Mesenteric fat pad (tissue), 1 donor: ENCODE results near the gene SUGP1. TPM values are rescaled to one million over a fixed set of nuclear protein-coding genes. Genes with fewer than 3 reads are reported as not detected.
"Not testable (repeated sequence)": the region's sequence is repeated elsewhere in the genome, so short reads cannot be mapped to it uniquely, and the experiment has no call there.

Experiments used
- DNase-seq: peaks from one replicate; pipeline ENCODE4 v3.0.0-alpha.2; 2020; ENCODE audit warnings: low spot score
- total RNA-seq: library from RNA; stranded (reverse); fragmentation: NEBNext Ultra II Directional; extraction: Animal tissue kit (Norgen Biotek cat#: 25700); gene quantifications from one replicate; pipeline ENCODE4 v1.2.1, GENCODE V29; 2021
- donor health status: DM: yes; HTN: yes; CAD: no.

SUGP1 gene
- total RNA-seq, 1 donor from 2014 or later: 32.9 TPM

- DNase-seq: no peak
These were observed 51.6 kb downstream of the SUGP1 start for GRCh38 chr19:19268453-19269385.

GRCh38 chr19:19267305-19267704 lies 53.0 kb downstream of the SUGP1 start:
- DNase-seq: no peak

DNA sequence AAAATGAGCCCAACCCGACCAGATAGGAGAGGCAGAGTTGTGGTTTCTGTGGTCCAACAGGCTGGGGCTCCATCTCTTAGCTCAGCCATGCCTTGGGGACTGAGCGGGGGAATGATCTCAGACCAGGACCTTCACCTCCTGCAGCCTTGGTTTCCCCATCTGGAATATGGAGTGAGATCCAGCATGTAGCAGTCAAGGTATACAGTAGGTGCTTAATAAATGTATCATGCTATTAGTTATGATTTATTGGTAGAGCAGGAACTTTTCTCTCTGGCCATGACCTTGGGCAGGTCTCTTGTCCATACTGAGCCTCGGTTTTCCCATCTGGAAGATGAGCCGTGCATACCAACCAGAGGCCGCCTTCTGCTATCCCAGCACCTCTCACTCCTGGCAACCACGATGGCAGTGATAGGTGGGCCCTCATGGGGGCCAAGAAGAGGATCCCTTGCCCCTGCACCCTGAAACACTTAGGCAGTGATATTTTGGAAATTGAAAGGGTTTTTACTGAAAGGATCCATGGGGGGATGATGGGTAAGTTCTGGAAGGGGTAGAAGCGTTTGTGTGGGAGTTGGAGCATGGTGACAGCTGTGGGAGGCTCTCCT lies 56.3 kb downstream of the SUGP1 start:
- DNase-seq: no peak

DNA sequence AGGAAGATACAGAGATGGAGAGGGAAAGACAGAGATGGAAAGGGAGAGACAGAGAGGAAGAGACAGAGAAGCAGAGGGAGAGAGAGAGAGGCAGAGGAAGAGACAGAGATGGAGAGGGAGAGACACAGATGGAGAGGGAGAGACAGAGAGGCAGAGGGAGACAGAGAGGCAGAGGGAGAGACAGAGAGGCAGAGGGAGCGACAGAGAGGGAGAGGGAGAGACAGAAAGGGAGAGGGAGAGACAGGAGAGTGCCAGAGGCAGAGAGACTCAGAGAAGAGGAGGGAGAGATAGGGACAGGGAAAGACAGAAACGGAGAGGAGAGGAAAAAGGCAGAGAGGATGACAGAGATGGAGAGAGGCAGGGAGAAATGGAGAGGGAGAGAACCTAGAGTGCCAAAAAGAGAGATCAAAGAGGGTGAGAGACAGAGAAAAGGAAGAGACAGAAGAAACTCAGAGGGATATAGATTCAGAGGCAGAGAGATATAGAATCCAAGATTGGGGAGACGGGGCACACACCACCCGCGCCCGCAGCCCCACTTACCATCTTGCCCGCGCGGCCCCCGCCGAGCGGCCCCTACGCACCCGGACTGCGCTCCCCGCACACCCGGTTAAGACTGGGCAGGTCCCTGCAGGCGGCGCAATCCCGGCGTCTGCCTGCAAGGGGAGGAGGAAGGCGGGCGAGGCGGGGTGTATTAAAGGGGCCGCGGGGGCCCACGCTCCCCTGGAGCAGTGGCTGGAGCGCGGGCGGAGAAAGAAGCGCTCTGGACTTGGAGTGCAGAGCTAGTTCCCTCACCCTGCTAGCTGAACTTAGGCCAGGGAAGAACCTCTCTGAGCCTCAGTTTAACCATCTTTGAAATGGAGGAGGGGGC lies 57.9 kb downstream of the SUGP1 start:
- DNase-seq: no peak

GRCh38 chr19:19261350-19262189 lies 58.7 kb downstream of the SUGP1 start:
- no peak for DNase-seq

DNA sequence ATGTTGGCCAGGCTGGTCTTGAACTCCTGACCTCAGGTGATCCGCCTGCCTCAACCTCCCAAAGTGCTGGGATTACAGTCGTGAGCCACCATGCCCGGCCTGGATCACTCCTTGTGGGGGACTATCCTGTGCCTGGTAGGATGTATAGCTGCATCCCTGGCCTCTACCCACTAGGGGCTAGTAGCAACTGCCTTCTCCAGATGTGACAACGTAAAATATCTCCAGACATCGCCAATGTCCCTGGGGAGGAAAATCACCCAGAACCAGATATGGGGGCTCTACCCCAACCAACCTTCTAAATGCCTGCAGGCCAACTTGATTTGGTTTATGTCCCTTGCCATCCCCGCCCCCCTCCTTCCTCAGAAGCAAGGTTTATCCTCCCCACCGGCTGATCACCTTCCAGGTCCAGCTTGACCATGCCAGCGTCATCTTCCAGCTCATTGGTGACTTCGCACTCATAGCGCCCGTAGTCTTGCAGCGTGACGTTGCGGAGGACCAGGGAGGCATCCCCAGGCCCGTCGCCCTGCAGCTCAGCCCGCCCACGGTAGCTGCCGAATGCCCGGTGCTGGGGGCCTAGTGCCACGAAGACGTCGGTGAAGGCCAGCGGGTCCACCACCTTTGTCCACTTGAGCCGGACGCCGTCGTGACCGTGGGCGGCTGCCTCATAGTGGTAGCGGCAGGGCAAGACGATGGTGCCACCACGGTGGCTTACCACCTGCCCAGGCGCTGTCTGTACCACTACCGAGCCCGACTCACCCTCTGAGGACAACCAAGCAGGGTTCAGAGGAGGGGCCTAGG lies 59.7 kb downstream of the SUGP1 start:
- DNase-seq: no peak

- DNase-seq: no peak
These were observed 60.6 kb downstream of the SUGP1 start for GRCh38 chr19:19259741-19260140.

GRCh38 chr19:19258589-19259338 lies 61.5 kb downstream of the SUGP1 start:
- DNase-seq: no peak

- no peak for DNase-seq
These were observed 62.3 kb downstream of the SUGP1 start for GRCh38 chr19:19257836-19258588.

DNA sequence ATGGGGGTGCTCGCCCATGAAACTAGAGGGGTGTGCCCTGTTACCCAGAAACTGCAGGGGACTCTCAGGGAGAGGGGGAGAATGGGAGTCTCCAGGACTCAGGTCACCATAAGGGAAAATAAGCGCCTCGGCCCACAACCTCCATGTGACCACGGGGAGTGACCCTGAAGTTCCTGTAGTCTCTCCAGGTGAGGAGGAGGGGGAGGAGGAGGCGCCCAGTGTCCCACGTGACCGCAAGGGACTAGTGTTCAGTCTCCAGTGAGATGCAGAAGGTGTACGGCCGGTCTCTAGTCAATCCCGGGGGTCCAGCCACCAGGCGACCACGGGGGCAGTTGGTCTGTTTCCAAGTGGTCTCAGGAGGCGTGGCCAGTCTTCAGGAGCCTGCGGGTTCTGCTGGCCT lies 63.2 kb downstream of the SUGP1 start:
- no peak for DNase-seq

DNA sequence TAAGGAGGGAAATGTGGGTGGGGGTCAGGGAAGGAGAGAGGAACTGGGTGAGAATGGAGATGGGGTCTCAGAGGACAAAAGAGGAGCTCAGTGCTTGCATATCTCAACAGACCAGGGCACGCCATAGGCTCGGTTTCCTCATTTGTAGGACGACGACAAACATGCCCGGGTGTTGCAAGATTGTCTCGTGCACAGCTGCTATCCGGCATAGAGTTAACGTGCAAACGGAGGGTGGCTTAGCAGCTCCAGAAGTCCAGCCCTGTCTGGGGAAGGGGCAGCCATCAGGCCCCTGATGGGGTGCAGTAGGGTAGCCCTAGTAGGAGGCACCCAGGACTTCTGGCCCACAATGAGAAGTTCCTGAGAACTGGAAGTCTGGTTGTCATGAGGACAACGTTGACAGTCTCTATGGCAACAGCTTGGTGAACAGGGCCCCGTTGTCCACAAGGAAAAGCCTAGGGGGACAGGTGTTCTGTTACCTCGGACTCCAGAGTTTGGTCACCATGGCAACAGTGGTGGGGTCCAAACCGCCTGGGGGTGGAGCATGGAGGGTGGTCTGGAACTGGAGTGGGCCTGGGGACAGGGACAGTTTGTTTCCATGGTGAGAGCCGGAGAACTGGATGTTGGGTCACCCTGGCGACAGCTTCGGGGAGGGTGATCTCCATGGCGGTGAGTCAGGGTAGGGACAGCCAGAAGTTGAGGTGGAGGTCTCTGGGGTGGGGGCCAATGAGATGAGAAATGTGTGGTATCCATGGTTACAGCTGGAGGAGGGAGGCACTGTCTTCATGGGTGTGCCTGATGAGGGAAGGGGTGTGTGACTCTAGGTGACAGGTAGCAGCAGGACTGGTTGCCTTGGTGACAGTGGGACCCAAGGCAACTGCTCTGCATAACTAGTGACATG lies 64.0 kb downstream of the SUGP1 start:
- no peak for DNase-seq

DNA sequence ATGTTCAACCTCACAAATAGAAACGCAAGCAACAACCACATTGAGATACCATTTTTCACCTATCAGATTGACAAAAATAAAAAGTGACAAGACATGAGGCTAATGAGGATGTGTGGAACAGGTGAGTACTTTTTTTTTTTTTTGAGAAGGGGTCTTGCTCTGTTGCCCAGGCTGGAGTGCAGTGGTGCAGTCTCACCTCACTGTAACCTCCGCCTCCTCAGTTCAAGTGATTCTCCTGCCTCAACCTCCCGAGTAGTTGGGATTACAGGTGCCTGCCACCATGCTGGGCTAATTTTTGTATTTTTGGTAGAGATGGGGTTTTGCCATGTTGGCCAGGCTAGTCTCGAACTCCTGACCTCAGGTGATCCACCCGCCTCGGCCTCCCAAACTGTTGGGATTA lies 66.9 kb downstream of the SUGP1 start:
- DNase-seq: not testable (repeated sequence)

DNA sequence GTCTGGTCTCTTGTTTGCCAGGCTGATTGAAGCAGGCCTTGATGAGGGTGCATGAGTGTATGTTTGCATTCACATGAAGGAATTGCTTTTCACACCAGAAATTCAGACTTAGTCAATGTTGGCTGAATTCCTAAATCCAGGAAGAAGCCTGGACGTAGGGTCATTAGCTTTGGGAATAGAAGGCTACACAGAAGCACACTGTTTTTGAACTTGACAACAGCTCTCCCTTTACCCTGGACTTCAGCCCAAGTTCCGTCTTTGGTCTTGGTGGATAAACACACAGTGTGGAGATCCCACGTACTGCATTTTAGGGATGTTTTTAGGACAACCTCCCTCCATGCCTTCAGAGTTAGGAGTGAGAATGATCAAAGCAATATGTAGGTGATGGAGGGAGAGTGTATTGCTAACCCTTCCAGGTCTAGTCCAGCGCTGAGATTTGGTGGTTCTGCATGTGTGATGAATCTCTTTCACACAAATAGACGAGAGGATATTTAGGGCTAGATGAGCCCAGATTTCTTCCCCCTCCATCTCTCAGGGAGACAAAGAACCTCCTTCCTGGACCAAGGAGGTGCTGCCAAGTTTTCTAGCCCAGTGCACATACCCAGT lies 70.0 kb downstream of the SUGP1 start:
- no peak for DNase-seq

GRCh38 chr19:19240476-19240875 lies 79.8 kb downstream of the SUGP1 start:
- no peak for DNase-seq

GRCh38 chr19:19239675-19240074 lies 80.6 kb downstream of the SUGP1 start:
- no peak for DNase-seq

DNA sequence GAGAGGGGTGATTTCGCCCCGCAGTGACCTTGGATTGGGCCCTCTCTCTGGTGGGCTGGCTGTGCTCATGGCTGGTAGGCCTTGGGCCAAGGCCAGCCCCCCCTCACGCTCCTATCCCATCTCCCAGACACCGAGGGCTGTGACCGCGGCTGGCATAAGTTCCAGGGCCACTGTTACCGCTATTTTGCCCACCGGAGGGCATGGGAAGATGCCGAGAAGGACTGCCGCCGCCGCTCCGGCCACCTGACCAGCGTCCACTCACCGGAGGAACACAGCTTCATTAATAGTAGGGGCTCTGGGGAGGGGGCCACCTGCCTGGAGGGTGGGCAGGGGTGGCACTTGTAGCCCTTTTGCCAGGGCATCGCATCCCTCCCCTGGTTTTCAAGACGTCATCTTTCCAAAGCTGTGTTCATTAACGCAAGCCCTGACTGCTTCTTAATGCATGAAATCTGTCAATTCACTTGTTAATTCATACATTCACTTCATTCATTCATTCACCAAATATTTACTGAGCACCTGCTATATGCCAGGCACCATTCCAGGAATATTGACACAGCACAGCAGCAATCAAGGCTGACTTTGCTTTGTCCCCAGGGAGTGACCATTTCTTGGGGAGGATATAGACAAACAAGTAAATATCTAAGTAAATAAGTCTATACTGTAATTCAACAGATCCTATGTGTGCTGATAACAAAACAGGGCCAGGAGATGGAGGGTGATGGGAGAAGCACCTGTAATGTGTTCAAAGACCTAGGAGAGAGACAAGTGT lies 82.0 kb downstream of the SUGP1 start:
- no peak for DNase-seq
